Measurements from ENCODE around the gene IPO5.

- TF ChIP-seq POLR2A (IDR thresholded peaks at IDR 0.05; ENCODE audit: extremely low read depth, insufficient read length) (no peak), CTCF (IDR thresholded peaks at IDR 0.05; ENCODE audit: low read depth, low read length) (no peak)
Observed at GRCh38 chr13:97967226-97967625, 13.8 kb downstream of the IPO5 start.

Data from NB4 (cell line).